ENCODE data around the gene STXBP6.
A peak's percentile ranks its signal among the peaks of the same experiment; 100 is the strongest.

Gene STXBP6

DNA sequence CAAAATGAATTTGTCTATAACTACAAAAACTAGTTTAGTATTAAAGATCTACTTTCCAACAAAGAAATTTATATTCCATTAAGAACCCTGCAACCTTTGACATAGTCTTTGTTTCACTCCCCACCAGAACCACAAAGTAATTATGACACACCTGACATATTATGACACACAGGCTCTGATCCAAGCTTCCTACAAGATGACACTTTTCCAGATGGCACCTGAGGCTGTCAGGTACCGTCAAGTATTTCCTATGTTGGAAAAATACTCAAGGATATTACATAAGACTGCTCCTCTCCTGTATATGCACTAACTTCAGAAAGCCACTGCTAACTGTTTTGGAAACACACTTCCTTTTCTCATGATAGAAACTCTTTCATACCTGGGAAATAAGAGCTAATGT lies 38.9 kb downstream of the STXBP6 start:
- DNase-seq = no peak

DNA sequence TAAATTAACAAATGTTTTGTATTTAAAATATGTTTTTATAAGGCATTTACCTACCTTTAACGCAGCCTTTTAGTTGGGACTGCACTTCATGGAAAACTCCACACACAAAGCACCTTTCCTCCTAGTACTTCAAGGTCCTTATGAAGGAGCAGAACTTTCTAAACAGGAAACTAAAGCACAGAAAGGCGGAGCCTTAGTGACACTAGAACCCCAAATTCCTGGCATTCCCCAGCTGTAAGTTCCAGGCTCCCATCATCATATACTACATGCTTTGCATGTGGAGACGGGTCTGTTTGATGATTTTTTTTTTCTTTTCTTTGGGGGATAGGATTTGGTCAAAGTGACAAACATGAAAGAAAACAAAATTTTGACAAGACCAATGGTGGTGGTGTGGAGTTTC lies 39.5 kb downstream of the STXBP6 start:
- DNase-seq = no peak

DNA sequence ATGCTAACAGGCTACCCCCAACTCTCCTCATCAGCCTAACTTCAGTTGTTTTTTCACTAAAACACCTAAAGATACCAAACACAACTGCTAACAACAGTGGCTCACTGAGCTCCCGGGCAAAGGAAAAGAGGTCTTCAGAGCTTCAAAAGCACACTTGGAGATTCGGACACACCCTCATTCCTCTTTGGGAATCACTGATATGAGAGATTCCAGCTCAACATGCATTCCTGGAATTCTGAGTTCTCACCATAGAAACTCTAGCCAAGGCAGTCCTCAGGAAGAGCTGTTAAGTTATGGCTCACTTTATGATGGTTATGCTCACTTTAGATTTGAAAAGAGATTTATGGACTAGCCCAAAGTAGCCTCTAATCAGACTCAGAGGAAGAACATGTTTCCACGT lies 40.1 kb downstream of the STXBP6 start:
- DNase-seq = peak; percentile 86

DNA sequence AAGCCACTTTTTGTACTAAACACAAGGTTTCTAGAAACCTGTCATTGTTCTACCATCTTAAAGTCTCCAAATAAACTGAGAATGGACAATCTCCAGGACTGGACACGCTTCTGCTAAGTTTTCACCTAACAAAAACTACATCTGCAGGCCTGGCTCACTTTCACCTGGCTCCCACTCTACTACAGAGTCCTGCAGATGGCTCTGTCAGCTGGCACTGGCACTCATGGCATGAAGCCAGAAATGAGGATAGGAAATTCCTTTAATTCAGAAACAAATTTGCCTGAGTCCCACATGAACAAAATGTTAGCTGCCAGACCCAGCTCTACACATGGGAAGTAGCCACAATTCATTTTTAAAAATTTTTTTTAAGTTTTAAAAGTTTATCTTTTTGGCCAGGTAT lies 42.1 kb downstream of the STXBP6 start:
- DNase-seq = no peak

DNA sequence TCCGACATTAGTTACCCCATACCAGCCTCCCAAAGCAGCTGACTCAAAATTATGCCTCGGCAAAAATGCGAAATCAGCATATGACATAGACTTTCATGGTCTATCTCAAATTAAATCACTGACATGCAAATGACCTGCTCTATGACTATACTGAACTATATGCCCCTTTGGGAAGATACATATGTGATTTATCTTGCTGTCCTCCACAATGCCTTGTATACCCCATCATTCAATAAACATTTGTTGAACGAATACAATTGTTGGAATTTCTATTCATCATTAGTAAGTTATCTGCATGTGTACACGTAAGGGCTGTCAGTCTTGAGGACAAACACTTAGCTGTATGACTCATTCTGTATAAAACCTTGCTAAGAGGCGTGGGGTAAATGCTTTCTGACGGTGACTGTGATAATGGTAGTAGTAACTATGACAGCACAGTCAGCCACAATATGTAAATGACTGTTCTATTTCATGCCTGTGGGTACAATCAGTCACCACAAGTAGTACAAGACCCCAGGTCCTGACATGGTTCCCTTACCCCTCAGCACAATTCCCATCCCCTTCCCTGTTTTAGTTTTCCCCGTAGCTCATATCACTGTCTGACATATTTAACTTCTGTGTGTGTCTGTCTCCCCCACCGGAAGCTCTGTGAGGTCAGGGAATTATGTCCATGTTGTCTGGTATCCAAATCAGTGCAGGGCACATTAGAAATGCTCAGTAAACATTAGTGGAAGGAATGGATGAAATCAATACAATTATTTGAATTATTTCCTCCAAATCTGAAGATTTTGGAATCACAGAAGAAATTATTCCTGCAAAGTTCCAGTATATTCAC lies 42.8 kb downstream of the STXBP6 start:
- peak; percentile 90 for DNase-seq

DNA sequence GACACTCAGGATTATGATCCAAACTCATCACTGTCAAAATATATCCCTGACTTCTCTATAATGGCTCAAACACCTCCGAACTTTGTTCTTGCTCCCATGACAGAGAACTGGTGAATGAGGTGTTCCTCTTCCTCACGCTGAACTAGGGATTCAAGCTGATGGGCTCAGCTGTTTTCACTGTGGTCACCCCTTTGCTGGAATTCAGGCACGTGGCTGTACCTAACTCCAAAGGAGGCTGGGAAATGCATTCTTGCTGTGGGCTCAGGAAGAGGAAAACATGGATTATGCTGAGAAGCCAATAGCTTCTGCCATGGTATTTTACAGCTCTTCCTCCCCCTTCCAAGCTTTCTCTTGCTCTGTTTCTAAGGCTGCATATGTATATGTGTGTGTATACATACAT lies 43.9 kb downstream of the STXBP6 start:
- no peak for DNase-seq

DNA sequence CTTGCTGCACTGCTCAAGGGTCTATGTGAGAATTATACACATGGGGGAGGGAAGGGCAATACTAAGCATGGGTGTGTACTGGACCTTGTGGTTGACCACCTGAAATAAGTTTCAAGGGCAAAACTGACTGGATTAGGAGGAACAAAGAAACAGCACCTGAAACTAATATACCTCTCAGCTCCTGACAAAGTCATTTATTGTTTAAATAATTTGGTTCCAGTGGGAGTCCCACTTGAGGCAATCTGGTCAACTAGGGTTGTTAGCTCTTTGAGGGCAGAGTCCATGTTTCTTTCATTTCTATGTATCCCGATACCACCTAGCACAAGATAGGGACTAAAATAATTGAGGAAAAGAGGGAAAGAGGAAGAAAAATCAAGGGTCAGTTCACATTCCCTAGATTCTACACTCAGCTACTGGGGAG lies 45.5 kb downstream of the STXBP6 start:
- no peak for DNase-seq

DNA sequence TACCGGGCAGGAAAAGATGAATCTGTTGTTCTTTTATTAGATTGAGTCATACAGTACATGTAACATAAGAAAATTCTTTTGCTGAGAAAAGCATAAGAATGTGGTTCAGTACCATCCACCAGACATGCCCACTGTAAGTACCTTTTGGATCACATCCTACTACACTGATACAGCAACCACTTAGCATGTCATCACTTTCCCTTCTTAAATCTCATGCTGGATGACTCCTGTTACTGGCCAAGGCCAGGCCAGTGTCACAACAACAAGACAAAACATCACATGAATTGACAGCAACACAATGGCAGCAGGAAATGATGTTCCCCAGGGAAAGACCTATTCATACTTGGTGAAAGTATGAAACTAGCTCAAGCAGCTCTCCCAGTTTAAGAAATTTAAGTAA lies 46.4 kb downstream of the STXBP6 start:
- DNase-seq = peak; percentile 47

DNA sequence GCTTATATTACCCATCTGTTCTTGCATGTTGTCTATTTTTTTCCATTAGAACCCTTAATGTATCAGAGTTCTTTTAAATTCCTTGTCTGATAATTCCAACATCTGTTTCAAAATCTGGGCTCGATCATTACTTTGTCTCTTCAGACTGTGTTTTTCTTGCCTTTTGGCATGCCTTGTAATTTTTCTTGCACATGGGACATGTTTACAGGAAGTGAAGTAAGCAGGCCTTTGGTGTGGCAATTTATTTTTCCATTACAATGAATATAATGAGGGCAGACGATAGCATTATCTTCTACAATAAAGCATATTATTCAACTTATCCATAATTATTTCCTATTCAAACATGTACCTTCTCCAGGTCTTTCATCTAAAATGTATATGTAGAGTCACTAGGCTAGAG lies 48.3 kb downstream of the STXBP6 start:
- no peak for DNase-seq

DNA sequence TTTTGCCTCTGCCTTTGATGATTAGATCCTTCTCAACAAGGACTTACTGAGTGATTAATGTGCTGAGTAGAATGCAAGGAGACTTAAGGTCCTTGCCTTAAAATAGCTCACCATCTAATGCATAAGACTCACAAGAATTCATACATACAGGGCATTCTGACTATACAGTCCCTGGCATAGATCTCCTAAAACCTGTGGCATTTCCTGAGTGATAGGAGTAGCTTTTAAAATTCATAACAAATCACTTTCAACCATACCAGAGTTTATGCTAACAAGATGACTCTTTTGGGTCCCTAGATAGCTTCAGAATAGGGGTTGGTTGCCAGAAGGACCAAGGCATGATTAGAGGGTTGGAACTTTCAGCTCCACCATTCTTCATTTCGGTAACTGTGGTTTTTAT lies 48.8 kb downstream of the STXBP6 start:
- DNase-seq = peak; percentile 86

DNA sequence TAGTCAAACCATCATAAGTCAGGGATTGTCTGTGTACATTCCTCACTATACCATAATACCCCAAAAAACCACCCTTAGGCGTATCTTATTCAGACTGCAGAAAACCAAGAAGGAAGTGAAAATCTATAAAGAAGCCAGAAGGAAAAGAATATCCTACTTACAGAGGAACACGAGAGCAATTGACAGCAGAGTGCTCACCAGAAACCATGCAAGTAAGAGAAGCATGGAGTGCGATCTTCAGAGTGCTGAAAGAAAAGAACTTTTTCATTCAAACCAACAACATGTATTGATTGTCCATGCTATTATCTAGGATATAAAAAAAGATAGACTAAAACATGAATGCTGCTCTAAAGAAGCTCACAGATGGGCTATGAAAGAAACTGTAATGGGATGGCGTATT lies 50.8 kb downstream of the STXBP6 start:
- no peak for DNase-seq

DNA sequence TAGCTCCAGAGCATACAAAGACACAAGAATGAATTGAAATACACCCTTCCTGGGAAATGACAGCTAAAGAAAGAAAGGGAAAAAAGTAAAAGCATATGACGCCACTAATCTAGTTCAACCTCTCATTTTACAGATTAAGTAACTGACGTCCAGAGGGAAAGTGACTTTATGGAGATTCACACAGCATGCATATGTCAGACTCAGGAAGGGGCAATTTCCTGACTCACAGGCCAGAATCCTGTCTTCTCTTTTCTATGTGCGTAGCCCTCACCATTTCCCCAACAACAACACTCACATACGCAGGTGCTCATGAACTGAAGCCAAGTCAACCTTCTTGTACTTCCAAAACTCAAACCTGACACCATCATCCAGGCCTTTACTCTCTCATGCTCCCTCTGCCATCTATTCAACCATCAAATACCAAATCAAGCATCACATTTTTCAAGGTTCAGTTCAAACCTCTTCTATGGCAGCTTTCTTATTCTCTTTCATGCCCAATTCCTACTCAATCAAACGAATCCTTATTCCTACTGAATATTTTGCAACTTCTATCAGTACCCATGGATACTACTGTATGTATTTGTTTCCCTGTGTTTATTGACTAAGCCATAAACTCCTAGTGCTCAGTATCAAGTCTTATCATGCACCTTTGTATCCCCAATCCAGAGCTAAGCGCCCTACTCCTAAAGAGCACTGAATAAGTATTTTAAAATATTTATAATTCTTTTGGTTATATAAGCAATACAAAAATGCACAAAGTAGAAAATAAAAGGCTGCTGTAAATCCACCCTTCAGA lies 52.8 kb downstream of the STXBP6 start:
- no peak for DNase-seq

DNA sequence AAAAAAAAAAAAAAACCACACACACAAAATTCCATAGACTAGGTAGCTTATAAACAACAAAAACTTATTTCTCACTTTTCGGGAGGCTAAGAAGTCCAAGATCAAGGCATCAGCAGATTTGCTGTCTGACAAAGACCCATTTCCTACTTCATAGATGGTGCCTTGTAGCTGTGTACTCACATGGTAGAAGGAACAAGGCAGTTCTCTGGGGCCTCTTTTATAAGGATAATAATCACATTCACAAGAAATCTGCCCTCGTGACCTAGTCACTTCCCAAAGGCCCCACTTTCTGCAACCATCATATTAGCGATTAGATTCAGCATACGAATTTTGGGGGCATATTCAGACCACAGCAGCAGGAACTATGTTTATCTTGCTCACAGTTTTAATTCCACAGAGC lies 54.9 kb downstream of the STXBP6 start:
- DNase-seq = no peak

DNA sequence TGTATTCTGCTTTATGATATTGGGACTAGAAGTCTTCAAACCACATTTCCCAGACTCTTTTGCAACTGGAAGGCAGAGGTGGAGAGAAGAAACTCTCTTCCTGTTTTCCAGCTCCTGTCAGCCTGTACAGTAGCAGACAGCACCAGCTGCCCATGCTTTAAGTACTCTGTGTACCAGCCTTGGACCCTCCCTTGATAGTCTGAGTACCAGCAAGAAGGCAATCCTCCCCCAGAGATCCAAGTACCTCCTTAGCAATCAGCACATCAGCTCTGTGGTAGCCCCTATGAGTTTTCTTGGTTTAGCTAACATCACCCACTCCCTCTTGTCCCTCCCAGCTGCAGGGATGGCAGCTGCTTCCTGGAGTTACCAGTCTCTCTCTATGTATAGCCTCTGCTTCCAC lies 56.3 kb downstream of the STXBP6 start:
- DNase-seq = no peak

DNA sequence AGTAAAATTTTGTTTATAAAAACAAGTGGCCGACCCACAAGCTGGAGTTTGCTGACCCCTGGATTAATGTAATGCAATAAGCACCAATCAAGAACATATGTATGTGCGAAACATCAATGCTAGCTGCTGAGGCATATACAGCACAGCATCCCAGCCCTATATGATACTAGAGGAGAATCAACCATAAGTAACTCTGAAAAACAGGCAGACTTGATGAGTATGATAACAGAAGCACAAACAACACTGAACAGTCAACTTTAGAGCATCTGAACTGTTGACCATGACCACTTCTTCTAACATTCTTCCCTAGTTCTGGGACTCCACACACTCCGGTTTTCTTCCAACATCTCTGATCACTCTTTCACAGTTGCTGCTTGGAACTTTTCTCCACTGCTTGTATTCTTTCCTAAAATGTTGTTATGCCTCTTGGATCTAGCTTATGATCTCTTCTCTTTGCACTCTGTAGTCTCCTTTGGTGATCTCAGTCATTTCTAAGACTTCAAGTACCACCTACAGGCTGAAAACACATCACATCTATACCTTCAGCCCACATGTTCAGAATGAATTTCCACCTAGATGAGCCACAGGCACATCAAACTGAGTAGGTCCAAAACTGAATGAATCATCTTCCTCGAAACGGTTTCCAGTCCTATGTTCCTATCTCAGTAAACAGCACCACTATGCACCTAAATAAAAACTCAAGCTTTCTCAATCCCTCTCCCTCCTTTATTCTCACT lies 57.2 kb downstream of the STXBP6 start:
- no peak for DNase-seq

DNA sequence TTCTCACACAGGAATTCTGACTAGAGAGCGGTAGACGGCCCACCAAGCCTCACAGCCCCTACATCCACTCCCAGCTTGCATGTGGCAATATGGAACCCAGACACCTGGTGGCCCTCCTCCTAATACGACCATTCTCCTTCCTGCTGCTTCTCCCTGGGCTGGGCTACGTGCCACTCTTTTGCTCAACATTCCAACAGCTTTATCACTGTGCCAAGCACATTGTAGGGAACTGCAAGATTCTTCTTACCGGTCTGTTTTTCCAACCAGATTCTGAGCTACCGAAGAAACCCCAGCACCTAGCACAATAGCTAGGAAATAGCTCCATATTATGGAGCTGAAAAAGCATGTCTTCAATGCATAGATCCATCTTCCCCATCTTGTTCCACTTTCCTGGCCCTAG lies 58.1 kb downstream of the STXBP6 start:
- DNase-seq = no peak

DNA sequence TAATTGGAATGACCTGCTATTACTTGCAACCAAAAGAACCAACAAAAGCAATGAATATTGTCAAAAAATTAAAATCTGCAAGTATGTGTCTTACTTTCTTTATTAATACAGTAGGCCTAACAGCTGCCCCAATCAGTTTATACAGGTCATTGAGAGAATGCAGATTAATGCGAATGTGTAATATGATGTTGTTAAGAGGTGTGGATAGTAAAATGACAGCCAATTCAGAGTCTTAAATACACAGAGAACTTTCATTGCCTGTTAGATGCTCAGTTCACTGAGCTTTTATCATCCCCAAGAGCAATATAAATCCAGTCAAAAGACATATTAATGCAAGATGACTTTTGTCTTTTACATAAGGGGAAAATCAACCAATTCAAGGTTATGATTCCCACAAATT lies 58.7 kb downstream of the STXBP6 start:
- DNase-seq = no peak

DNA sequence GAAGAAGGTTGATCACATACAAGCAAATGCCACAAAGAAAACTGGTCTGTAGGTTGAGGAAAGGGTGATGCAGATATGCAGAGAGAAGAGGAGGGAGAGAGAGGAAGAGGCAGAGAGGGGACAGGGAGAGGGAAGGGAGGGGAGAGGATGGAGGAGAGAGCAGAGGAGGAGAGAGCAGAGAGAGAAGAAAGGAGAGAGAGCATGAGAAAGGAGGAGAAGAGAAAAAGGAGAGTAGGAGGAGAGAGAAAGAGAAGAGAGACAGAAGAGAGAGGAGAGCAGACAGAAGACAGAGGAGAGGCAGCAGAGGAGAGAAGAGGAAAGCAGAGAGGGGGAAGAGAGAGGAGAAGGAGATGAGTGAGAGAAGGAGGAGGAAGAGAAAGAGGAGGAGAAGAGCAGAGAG lies 59.2 kb downstream of the STXBP6 start:
- no peak for DNase-seq

DNA sequence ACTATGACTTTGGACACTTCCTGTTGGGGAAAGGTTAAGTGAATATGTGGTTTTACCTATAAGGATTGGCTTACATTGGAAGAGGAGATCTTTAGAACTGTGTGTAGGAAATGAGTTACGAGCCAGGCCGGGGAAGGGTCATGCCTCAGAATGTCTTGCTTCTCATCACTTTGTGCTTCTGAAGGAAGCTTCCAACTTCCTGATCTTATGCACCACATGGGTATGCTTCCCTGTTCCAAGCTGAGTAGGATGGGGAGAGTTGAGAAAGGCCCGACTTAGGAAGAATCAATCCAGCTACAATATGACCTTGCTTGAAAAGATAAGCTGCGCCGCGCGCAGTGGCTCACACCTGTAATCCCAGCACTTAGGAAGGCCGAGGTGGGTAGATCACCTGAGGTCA lies 59.9 kb downstream of the STXBP6 start:
- DNase-seq = no peak

DNA sequence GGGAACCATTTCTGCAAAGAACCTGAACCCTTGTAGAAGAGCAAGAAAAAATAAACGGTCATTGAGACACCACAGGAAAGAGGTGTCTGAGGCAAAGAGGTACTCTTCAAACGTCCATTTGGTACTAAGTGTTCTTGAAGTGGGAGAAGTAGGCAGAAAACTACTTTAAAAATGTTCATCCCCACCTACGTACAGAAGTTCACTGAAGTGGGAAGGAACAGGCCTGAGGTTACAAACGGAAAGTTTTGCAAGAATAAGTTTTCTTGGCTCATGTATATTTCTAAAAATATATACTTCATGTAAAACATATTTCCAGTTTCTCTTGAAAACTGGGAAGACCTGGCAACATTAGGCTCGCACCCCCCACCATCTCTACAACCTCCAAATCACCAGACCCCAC lies 61.2 kb downstream of the STXBP6 start:
- no peak for DNase-seq

DNA sequence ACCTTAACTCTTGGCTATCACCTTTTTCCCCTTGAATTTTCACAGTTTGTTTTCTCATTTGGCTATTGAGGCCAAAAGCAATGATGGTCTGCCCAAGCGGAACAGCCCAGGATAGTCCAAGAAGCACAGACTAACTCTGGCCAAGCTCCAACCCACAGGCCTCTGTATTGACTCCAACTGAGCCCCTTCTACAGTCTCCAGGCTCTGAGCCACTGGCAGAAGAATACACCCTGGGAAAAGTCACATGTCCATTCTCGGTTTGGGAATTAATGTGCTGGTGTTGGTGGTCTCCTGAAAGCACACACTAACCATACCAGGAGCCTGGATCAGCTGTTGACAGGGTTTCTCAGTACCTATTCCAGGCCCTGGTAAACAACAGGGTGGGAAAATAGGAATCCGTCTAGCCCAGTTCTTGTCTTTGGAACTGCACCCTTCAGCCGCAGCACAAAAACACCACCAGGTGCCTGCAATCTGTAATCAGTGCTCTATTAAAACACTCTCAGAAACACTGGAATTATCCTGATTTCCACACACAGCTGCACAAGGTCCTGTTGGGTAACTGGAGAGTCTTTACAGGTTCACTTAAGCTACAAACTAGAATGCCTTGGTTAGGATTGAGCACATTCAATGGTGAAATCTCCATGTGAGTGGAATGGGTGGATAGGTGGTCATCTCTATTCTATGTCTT lies 63.6 kb downstream of the STXBP6 start:
- DNase-seq = peak; percentile 39

DNA sequence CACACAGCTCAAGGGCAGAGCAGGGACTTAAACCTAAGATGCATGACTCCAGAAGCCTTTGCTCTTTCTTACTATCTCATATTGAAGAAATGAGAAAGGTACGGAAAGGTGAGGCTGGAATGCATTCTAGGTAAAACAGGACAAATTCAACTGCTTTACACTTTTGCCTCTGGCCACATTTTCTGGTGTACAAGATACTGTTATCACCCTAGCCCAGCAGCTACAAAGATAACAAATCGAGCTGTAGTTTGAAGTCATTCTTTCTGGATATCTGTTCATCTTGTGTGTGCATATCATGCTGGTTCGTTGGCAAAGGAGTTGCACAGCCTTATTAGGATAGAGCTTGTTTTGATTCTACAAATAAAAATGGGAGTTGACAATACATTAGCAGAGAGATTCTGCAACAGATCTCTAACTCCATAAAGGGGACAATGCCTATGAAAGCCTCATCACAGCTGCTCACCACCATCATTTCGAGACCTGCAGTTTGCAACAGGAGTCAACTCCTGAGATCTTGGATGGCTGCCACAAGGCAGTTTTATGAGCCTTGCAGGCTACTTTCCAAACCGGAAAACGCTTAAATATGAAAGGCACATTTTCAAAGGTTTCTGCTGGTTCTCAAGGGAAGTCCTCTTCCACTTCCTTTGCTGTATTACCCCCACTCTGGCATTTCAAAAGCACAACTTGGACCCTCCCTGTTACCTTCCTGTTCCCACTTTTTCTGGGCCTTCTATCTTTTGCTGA lies 64.9 kb downstream of the STXBP6 start:
- DNase-seq = peak; percentile 59
